22Rv1 (cell line): ENCODE results near the gene USP12.

ENCODE experiments used
- H3K27ac ChIP-seq: fragments of 450-650 bp; 2 replicates; pipeline ENCODE4 v1.5.1; 2017
- ZFX ChIP-seq: fragments of 450-650 bp; IDR thresholded peaks from 2 replicates; pipeline ENCODE4 v1.6.1; 2017; ENCODE audit warnings: antibody characterized with exemption, borderline replicate concordance
- TF ChIP-seq, protein P1 (sequence below): fragments of 450-650 bp; IDR thresholded peaks from 2 replicates; pipeline ENCODE4 v1.5.1; 2017; ENCODE audit warnings: mild to moderate bottlenecking

Gene USP12

DNA sequence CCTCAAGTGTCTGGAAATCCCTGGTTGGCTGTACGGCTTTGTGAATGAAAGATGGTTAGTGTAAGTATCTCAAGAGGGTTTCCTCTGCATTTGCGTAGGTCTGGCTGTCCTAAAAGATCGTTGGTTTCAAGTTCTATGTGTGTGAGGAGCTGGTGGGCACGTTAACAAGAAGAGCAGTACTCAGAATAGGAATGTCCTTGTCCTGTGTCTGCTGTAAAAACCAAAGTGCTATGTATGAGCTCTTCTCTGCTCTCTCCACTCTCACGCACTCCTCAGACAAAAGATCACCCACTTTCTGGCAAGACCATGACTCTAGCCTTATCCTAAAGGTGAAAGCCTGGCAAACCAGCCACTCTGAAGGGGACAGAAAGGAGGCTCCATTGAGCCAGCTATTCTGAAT, 39.1 kb downstream of the USP12 start:
- no peak overlapping the region for H3K27ac ChIP-seq
- TF ChIP-seq, protein P1, sequence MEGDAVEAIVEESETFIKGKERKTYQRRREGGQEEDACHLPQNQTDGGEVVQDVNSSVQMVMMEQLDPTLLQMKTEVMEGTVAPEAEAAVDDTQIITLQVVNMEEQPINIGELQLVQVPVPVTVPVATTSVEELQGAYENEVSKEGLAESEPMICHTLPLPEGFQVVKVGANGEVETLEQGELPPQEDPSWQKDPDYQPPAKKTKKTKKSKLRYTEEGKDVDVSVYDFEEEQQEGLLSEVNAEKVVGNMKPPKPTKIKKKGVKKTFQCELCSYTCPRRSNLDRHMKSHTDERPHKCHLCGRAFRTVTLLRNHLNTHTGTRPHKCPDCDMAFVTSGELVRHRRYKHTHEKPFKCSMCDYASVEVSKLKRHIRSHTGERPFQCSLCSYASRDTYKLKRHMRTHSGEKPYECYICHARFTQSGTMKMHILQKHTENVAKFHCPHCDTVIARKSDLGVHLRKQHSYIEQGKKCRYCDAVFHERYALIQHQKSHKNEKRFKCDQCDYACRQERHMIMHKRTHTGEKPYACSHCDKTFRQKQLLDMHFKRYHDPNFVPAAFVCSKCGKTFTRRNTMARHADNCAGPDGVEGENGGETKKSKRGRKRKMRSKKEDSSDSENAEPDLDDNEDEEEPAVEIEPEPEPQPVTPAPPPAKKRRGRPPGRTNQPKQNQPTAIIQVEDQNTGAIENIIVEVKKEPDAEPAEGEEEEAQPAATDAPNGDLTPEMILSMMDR = no peak
- no peak for TF ChIP-seq ZFX

- H3K27ac ChIP-seq = no peak overlapping the region
Observed at GRCh38 chr13:27131906-27132305, 39.7 kb downstream of the USP12 start.

DNA sequence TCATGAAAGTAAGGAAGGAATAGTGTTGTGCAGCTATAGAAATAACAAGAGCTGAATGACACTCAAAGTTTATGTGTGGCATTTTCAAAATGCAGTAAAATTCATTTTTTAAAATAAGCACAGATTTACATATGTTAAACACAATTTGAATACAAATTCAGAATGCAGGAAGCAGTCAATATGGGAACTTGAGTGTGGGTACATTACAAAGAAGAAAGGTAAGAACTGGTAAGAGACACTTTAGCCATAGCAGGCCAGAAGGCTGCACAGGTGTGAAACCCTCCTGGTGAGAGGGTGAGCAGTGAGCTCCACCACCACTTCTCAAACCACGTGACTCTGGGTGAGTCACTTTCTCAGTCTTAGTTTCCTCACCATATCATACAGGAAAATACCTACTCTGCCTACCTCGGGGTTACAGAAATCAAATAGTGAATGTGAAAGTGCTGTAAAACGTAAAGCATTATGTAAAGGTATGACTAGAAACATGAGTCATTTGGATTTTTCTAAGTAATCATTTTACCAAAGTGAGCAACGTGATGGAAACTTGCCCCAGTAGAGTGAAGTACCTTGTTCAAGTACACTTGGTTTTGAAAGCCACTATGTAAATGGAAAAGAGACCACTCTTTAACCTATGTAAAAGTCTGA, 40.5 kb downstream of the USP12 start:
- no peak overlapping the region for H3K27ac ChIP-seq
- TF ChIP-seq, protein P1 = no peak
- no peak for TF ChIP-seq ZFX

More at GRCh38 chr13:27131906-27132305, 39.7 kb downstream of the USP12 start:
- no peak for TF ChIP-seq ZFX
- TF ChIP-seq, protein P1 = no peak

DNA sequence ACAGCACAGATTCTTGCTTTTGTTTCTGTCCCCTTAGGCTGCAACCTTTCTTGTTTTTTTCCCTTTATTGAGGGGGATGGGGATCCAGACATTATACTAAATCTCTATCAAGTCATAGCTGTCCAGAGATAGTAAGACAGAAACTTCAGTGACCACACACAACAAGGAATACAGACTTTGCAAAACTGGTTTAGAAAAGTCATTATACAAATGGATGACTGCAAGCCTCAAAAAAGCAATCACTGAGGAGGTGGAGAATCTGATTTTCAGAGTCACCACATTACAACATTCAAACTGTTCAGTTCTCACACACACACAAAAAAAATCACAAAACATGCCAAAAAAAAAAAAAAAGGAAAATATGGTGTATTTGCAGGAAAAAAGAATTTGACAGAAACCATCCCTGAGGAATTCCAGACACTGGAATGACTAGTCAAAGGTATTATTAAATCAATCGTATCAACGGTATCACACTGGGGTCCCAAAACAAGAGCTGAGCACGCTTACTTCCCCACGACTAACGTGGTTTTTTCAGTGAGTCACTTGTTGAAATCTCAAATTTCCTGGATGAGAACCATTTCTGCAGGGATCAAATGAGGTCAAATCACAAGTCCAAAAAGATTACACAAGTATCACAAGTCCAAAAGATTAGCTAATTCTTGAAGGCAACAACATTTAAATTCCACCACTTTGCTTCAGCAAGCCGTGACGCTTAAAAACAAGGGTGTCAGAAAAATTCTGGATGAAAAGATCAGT, 41.2 kb downstream of the USP12 start:
- H3K27ac ChIP-seq = no peak overlapping the region
- TF ChIP-seq, protein P1 = no peak
- TF ChIP-seq ZFX = no peak

- no peak for TF ChIP-seq ZFX
- TF ChIP-seq, protein P1 = no peak
- no peak overlapping the region for H3K27ac ChIP-seq
Observed at GRCh38 chr13:27128825-27129627, 42.6 kb downstream of the USP12 start.

- H3K27ac ChIP-seq = no peak overlapping the region
- TF ChIP-seq, protein P1 = no peak
- no peak for TF ChIP-seq ZFX
Observed at GRCh38 chr13:27126859-27127258, 44.8 kb downstream of the USP12 start.
